ENCODE data around the gene ZFP30. TPM values are rescaled to one million over a fixed set of nuclear protein-coding genes. Genes with fewer than 3 reads are reported as not detected.

Gene ZFP30
- total and polyA plus RNA-seq, 2 of the 4 experiments (the other 2 are of a cell fraction), result 1.7 to 10.2 TPM

- TF ChIP-seq ELK1 (IDR thresholded peaks at IDR 0.05; ENCODE audit: borderline replicate concordance, low read depth, low read length) (no peak), CEBPB (IDR thresholded peaks at IDR 0.05; ENCODE audit: low read depth, low read length) (peak; percentile 69), CTCF (conservative IDR thresholded peaks at IDR 0.05; ENCODE audit: low read depth, low read length) (no peak)
These were observed 60.8 kb downstream of the ZFP30 start, which contains the start of the genes ZNF540 and ZNF571 (continued) for GRCh38 chr19:37594304-37594981.
